ENCODE data around the gene CCDC112. TPM values are rescaled to one million over a fixed set of nuclear protein-coding genes. Genes with fewer than 3 reads are reported as not detected.
"Not testable (repeated sequence)": the region's sequence is repeated elsewhere in the genome, so short reads cannot be mapped to it uniquely, and the experiment has no call there.

The CCDC112 gene
- polyA plus RNA-seq, 3 donors from 2014 or later: 3.2 to 4.6 (median 3.7) TPM

DNA sequence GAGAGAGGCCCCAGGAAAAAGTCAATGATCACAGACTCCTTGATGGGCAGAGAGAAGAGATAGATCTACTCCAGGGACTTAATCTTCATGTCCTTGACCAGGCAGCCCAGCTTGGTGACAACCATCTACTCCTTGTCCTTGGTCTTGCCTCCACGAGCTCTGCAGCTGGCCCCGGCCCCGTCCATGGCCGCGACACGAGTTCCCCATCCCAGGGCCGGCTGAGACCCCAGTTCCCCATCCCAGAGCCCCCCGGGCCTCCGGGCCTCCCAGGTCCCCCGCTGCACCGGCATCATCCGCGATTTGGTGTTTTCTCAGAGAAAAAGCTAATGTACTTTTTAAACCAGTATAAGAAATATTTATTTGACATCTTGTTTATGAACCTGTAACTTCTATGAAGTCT, 31.2 kb downstream of the CCDC112 start:
- Mint-ChIP-seq H3K27me3 (ENCODE audit: low read depth in 3 of 3) (peaks cover 0 to 3% (median 2%) of the 10 kb centered on the region in 3 donors), H3K36me3 (peaks cover 0 to 3% (median 0%) of the 10 kb centered on the region in 3 donors), H3K27ac (no peak overlapping the region), H3K9me3 (peaks cover 0 to 2% (median 0%) of the 10 kb centered on the region in 6 donors), H3K4me3 (no peak overlapping the region), H3K4me1 (peaks cover 28 to 36% of the 10 kb centered on the region in 2 donors)
- DNase-seq: no peak

DNA sequence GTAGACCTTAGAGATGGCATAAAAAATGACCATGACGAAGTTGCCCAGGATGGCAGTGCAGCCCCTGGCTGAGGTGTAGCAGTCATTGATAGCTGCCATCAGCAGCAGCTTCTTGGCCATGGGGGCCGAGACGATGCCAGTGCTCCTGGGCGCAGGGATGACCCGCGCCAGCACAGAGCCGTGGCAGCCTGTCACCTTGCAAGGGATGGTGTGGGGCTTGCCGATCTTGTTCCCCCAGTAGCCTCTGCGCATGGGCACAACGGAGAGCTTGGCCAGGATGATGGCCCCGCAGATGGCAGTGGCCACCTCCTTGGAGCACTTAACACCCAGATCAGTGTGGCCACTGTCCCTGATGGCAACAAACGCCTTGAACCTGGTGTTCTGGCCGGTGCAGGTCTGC, 31.7 kb downstream of the CCDC112 start:
- Mint-ChIP-seq H3K27ac (no peak overlapping the region), H3K36me3 (peaks cover 0 to 3% (median 0%) of the 10 kb centered on the region in 3 donors), H3K27me3 (ENCODE audit: low read depth in 3 of 3) (peaks cover 0 to 3% (median 2%) of the 10 kb centered on the region in 3 donors), H3K9me3 (peaks cover 0 to 2% (median 0%) of the 10 kb centered on the region in 6 donors), H3K4me1 (peaks cover 29 to 40% of the 10 kb centered on the region in 2 donors), H3K4me3 (no peak overlapping the region)
- no peak for DNase-seq

- Mint-ChIP-seq H3K4me3 (peak overlapping the region; percentile 91 to 99 (median 93)), H3K9me3 (peaks cover 0 to 2% (median 0%) of the 10 kb centered on the region in 6 donors), H3K27me3 (ENCODE audit: low read depth in 3 of 3) (peaks cover 0 to 3% (median 2%) of the 10 kb centered on the region in 3 donors), H3K4me1 (peaks cover 47 to 58% of the 10 kb centered on the region in 2 donors), H3K27ac (peak overlapping the region; percentile 68 to 95 (median 92)), H3K36me3 (peaks cover 0 to 3% (median 0%) of the 10 kb centered on the region in 3 donors)
- DNase-seq: no peak
Measured at GRCh38 chr5:115263078-115263380, 33.4 kb downstream of the CCDC112 start.

GRCh38 chr5:115262321-115263077, 34.0 kb downstream of the CCDC112 start, which contains the start of gene PGGT1B:
PGGT1B (minus strand) TSS chr5:115262877; CDS start chr5:115262851, 26 bp downstream.
- Mint-ChIP-seq H3K27me3 (ENCODE audit: low read depth in 3 of 3) (peaks cover 0 to 3% (median 2%) of the 10 kb centered on the region in 3 donors), H3K36me3 (peaks cover 0 to 3% (median 0%) of the 10 kb centered on the region in 3 donors), H3K4me3 (peak within 1 kb of the TSS; percentile 91 to 99 (median 93)), H3K9me3 (peaks cover 0 to 2% (median 0%) of the 10 kb centered on the region in 6 donors), H3K4me1 (peaks cover 49 to 63% of the 10 kb centered on the region in 2 donors), H3K27ac (peak within 1 kb of the TSS; percentile 68 to 95 (median 92))
- peak; percentile 63 to 68 (median 63) for DNase-seq

- Mint-ChIP-seq H3K27ac (peak overlapping the region; percentile 68 to 95 (median 92)), H3K9me3 (peaks cover 0 to 2% (median 0%) of the 10 kb centered on the region in 6 donors), H3K4me1 (peaks cover 50 to 67% of the 10 kb centered on the region in 2 donors), H3K36me3 (peaks cover 0 to 3% (median 0%) of the 10 kb centered on the region in 3 donors), H3K4me3 (peak overlapping the region; percentile 91 to 99 (median 93)), H3K27me3 (ENCODE audit: low read depth in 3 of 3) (peaks cover 0 to 3% (median 2%) of the 10 kb centered on the region in 3 donors)
- DNase-seq: peak in 1 of 3 donors; percentile 1
Measured at GRCh38 chr5:115262011-115262320, 34.5 kb downstream of the CCDC112 start.

GRCh38 chr5:115260248-115260647, 36.2 kb downstream of the CCDC112 start:
- Mint-ChIP-seq H3K9me3 (peaks cover 0 to 2% (median 0%) of the 10 kb centered on the region in 6 donors), H3K27me3 (ENCODE audit: low read depth in 3 of 3) (peaks cover 0 to 3% (median 2%) of the 10 kb centered on the region in 3 donors), H3K4me1 (peaks cover 61 to 84% of the 10 kb centered on the region in 2 donors), H3K27ac (no peak overlapping the region), H3K36me3 (peaks cover 0 to 3% (median 0%) of the 10 kb centered on the region in 3 donors), H3K4me3 (no peak overlapping the region)
- DNase-seq: no peak

DNA sequence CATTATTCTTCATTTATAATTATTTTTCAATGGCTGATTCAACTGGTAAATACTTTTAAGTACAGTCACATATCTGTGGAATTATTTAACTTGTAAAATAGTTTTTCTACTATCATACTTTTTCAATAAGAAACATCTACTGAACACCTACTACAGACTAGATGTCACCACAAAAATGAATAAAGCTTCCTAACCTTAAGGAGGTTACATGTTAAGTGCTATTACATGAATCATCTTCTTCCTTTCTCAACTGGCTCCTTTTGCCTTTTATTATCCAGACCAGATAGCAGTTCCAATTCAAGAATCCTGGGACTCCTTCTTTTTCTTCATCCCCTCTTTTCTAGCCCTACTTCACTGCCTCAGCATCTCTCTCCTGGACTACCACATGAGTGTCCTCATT, 38.5 kb downstream of the CCDC112 start:
- peaks cover 0 to 3% (median 0%) of the 10 kb centered on the region in 3 donors for H3K27me3 Mint-ChIP-seq (ENCODE audit: low read depth in 3 of 3)

GRCh38 chr5:115249379-115249778, 47.1 kb downstream of the CCDC112 start:
- H3K36me3 Mint-ChIP-seq; H3K9me3 Mint-ChIP-seq; H3K27me3 Mint-ChIP-seq (ENCODE audit: low read depth in 3 of 3); H3K4me3 Mint-ChIP-seq; H3K27ac Mint-ChIP-seq; DNase-seq: not testable (repeated sequence)
- peaks cover 9 to 45% of the 10 kb centered on the region in 2 donors for H3K4me1 Mint-ChIP-seq

More for the DNA sequence above, 38.5 kb downstream of the CCDC112 start:
- Mint-ChIP-seq H3K4me1 (peaks cover 68 to 92% of the 10 kb centered on the region in 2 donors), H3K27ac (peak overlapping the region in 1 of 6 donors; percentile 51), H3K4me3 (no peak overlapping the region), H3K9me3 (peaks cover 0 to 2% (median 0%) of the 10 kb centered on the region in 6 donors), H3K36me3 (peaks cover 0 to 3% (median 0%) of the 10 kb centered on the region in 3 donors)
- DNase-seq: no peak

- DNase-seq: peak; percentile 26 to 48 (median 36)
- Mint-ChIP-seq H3K4me1 (peaks cover 12 to 34% of the 10 kb centered on the region in 2 donors), H3K36me3 (peaks cover 0 to 3% (median 3%) of the 10 kb centered on the region in 3 donors), H3K27ac (no peak overlapping the region), H3K4me3 (no peak overlapping the region), H3K27me3 (ENCODE audit: low read depth in 3 of 3) (no peaks in the 10 kb centered on the region), H3K9me3 (no peaks in the 10 kb centered on the region)
Measured at GRCh38 chr5:115246361-115246991, 50.0 kb downstream of the CCDC112 start.

GRCh38 chr5:115243412-115243811, 53.0 kb downstream of the CCDC112 start:
- Mint-ChIP-seq H3K27me3 (ENCODE audit: low read depth in 3 of 3) (no peaks in the 10 kb centered on the region), H3K4me1 (peaks cover 7 to 23% of the 10 kb centered on the region in 2 donors), H3K4me3 (no peak overlapping the region), H3K9me3 (no peaks in the 10 kb centered on the region), H3K27ac (no peak overlapping the region), H3K36me3 (peaks cover 5 to 13% (median 6%) of the 10 kb centered on the region in 3 donors)
- no peak for DNase-seq

DNA sequence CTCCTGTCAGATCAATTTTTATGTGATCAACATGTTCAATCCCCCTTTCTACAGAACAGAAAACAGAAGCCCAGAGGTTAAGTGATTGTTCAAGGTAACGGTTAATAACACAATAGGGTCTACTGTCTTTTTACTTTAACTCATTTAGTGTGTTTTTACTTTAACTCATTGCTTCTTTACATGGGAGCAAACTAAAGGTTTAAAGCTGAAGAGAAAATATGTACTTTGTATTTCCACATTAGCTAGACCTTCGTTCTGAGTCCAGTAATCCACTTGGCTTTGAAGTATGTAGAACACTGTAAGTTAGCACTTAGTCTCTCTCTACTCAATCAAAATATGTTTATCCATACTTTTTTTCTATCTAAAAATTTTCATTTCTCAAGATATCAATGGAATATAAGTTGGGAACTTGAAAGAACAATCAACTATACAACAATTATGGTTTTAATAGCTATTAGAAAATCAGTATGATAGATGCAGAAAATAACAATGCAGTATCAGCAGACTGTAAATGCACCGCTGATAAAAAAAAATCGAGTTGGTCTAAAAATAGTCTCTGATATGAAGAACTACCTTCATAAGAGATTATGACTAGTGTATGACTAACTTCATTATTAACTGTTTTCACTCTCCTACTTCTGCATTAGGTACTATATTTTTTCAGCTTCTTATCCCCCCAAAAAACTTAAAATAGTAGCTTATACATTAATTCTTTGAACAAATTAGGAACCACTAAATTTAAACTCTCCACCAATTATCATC, 54.4 kb downstream of the CCDC112 start:
- Mint-ChIP-seq H3K36me3 (peaks cover 9 to 22% (median 10%) of the 10 kb centered on the region in 3 donors), H3K9me3 (no peaks in the 10 kb centered on the region), H3K27ac (no peak overlapping the region)

GRCh38 chr5:115237066-115237465, 59.4 kb downstream of the CCDC112 start:
- no peak overlapping the region for H3K4me3 Mint-ChIP-seq
- H3K27me3 Mint-ChIP-seq (ENCODE audit: low read depth in 3 of 3): no peaks in the 10 kb centered on the region
- H3K9me3 Mint-ChIP-seq: no peaks in the 10 kb centered on the region
- peaks cover 0 to 8% of the 10 kb centered on the region in 2 donors for H3K4me1 Mint-ChIP-seq
- peaks cover 10 to 39% (median 14%) of the 10 kb centered on the region in 3 donors for H3K36me3 Mint-ChIP-seq
- DNase-seq: no peak
- H3K27ac Mint-ChIP-seq: no peak overlapping the region

More for the DNA sequence above, 54.4 kb downstream of the CCDC112 start:
- DNase-seq: no peak
- H3K27me3 Mint-ChIP-seq (ENCODE audit: low read depth in 3 of 3): no peaks in the 10 kb centered on the region
- no peak overlapping the region for H3K4me3 Mint-ChIP-seq
- peaks cover 7 to 23% of the 10 kb centered on the region in 2 donors for H3K4me1 Mint-ChIP-seq

- Mint-ChIP-seq H3K27me3 (ENCODE audit: low read depth in 3 of 3) (no peaks in the 10 kb centered on the region), H3K9me3 (no peaks in the 10 kb centered on the region), H3K27ac (no peak overlapping the region), H3K36me3 (peaks cover 14 to 39% (median 17%) of the 10 kb centered on the region in 3 donors), H3K4me3 (no peak overlapping the region), H3K4me1 (peaks cover 0 to 13% of the 10 kb centered on the region in 2 donors)
- DNase-seq: no peak
Measured at GRCh38 chr5:115236599-115236998, 59.9 kb downstream of the CCDC112 start.
